Neutrophil (primary cell): ENCODE measurements around the gene PGLYRP2.

Experiments
- H3K27ac ChIP-seq: fragments of 200-600 bp; sonication (generic); 2 replicates; pipeline ENCODE4 v1.5.1; 2016; ENCODE audit warnings: mild to moderate bottlenecking, moderate library complexity
- H3K27me3 ChIP-seq: fragments of 200-600 bp; sonication (generic); 2 replicates; pipeline ENCODE4 v1.6.0; 2016; ENCODE audit warnings: mild to moderate bottlenecking
- H3K36me3 ChIP-seq: fragments of 200-600 bp; sonication (generic); 2 replicates; pipeline ENCODE4 v1.5.1; 2017
- H3K4me1 ChIP-seq, 2 experiments: fragments of 200-600 bp in 1 of 2; sonication (generic) in 1 of 2; 1 replicate in 1 of 2; 2 replicates in 1 of 2; pipeline versions ENCODE4 v1.5.1 to v1.6.1; 2013 to 2016; ENCODE audit warnings: low read depth in 1 of 2, low read length in 1 of 2, mild to moderate bottlenecking in 1 of 2, moderate library complexity in 1 of 2; ENCODE audit not compliant: control insufficient read depth in 1 of 2, insufficient read depth in 1 of 2
- H3K4me3 ChIP-seq, 2 experiments: fragments of 200-600 bp in 1 of 2; sonication (generic) in 1 of 2; 1 replicate in 1 of 2; 2 replicates in 1 of 2; pipeline ENCODE4 v1.5.1; 2013 to 2016; ENCODE audit warnings: low read depth in 1 of 2, low read length in 1 of 2, mild to moderate bottlenecking in 1 of 2, moderate library complexity in 1 of 2
- H3K9me3 ChIP-seq: fragments of 200-600 bp; sonication (generic); 2 replicates; pipeline ENCODE4 v1.5.1; 2016
- CTCF ChIP-seq: fragments of 200-600 bp; sonication (generic); IDR thresholded peaks from 2 replicates; pipeline ENCODE4 v1.5.1; 2016; ENCODE audit warnings: antibody characterized with exemption

The PGLYRP2 gene

DNA sequence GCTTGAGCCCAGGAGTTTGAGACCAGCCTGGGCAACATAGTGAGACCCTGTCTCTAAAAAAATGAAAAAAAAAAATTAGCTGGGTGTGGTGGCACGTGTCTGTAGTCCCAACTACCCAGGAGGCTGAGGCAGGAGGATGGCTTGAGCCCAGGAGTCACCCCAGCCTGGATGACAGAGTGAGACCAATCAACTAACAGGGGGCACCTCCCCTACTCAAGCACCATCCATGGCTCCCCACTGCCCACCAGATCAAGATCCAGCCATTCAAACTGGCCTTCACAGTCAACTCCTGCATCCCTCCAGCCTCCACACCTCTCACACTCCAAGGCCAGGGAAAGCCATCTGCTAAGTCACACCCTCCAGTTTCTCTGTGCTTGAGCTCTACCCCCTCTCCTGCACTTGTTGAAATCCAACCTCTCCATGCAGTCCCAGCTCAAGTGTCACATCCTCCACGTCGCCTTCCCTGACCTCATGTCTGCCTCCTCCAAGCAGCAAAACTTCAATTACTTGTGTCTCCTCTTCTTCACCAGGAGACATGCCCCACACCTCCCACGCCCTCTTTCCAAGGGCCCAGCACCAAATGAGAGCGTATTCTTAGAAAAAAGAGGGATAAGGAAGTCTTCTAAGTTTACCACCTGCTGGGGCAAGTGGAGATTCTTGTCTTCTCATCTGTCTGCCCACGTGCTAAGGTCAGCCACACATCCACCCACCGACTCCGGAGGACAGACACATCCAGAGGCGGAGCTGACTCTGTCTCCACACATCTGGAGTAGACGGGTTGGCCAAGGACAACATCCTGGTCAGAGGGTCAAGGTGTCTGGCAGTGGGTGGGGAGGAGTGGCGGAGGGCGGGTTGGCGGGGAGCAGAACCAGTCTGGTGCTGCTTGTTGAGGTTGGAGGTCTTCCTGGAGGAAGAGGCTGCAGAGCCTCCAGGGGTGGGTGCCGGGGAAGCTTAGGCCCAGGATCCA, 28.1 kb upstream of the PGLYRP2 start:
- Histone ChIP-seq H3K36me3 (no peaks in the 10 kb centered on the region), H3K27me3 (peaks cover 52% of the 10 kb centered on the region), H3K27ac (no peak overlapping the region), H3K9me3 (no peaks in the 10 kb centered on the region), H3K4me1 (no peaks in the 10 kb centered on the region), H3K4me3 (no peak overlapping the region)
- no peak for TF ChIP-seq CTCF

GRCh38 chr19:15506074-15506571, 26.8 kb upstream of the PGLYRP2 start:
- Histone ChIP-seq H3K27ac (no peak overlapping the region), H3K36me3 (no peaks in the 10 kb centered on the region), H3K27me3 (peaks cover 61% of the 10 kb centered on the region), H3K9me3 (no peaks in the 10 kb centered on the region), H3K4me1 (no peaks in the 10 kb centered on the region), H3K4me3 (no peak overlapping the region)
- TF ChIP-seq CTCF, result no peak

DNA sequence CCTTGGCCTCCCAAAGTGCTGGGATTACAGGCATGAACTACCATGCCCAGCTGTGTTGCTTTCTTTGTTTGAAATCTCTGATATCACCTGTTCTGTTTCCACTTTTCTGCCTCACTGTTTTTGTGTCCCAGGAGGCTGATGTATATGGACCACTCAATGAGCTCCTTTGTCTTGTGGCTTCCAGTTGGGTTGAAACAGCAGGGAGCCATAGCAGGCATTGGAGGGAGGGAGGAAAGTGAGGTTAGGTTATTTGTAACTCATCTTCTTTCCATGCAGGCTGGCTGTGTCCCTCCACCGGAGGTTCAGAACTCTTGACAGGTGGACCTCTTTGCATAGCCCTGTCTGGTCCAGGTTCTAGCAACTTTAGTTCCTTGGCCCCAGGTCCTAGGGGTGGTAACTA, 23.0 kb upstream of the PGLYRP2 start:
- no peak for TF ChIP-seq CTCF
- Histone ChIP-seq H3K36me3 (no peaks in the 10 kb centered on the region), H3K4me3 (no peak overlapping the region), H3K9me3 (no peaks in the 10 kb centered on the region), H3K27me3 (peaks cover 50% of the 10 kb centered on the region), H3K4me1 (no peaks in the 10 kb centered on the region), H3K27ac (no peak overlapping the region)

DNA sequence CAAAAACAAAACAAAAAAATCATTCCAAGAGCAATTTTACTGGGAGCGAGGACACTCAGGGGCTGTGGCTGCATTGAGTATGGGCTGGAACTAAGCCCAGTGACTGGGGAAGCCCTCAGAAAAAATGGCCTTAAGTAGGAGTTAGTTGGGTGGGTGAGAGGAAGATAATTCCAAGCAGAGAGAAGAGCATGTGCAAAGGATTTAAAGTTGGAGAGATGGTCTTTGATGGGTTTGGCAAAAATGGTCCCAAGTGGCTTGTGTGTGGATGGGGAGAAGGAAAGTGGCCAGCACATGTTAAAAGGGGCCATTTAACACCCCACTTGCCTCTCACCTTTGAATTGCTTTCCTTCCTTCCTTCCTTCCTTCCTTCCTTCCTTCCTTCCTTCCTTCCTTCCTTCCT, 22.3 kb upstream of the PGLYRP2 start:
- no peaks in the 10 kb centered on the region for H3K4me1 ChIP-seq

DNA sequence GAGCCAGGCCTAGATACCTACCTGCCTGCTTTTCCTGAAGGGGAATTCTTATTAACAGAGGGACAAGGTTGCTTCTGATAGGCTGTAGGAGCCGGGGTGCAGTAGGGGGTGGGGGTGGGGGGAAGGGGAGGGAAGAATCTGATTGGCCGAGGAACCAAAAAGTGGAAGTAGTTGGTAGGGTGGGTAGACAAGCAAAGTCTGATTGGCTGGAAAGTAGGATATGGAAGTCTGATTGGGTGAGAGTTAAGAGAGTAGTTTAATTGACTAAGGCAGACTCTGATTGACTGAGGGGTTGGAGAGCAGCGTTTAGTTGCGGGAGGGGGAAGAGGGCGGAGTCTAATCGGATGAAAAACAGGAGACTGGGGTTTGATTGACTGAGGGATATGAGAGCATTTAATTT, 19.6 kb upstream of the PGLYRP2 start:
- no peak for TF ChIP-seq CTCF
- Histone ChIP-seq H3K9me3 (no peaks in the 10 kb centered on the region), H3K36me3 (no peaks in the 10 kb centered on the region), H3K27me3 (peaks cover 34% of the 10 kb centered on the region), H3K4me3 (no peak overlapping the region), H3K4me1 (no peaks in the 10 kb centered on the region), H3K27ac (no peak overlapping the region)

More for the DNA sequence above, 22.3 kb upstream of the PGLYRP2 start:
- no peaks in the 10 kb centered on the region for H3K9me3 ChIP-seq
- no peaks in the 10 kb centered on the region for H3K36me3 ChIP-seq
- peaks cover 43% of the 10 kb centered on the region for H3K27me3 ChIP-seq
- no peak for TF ChIP-seq CTCF
- H3K4me3 ChIP-seq, result no peak overlapping the region
- H3K27ac ChIP-seq, result no peak overlapping the region
